ENCODE results near the gene MCAT. TPM values are rescaled to one million over a fixed set of nuclear protein-coding genes. Genes with fewer than 3 reads are reported as not detected.

MCAT gene
- total and polyA plus RNA-seq, 2 donors from 2014 or later, result 24.8 to 74.7 TPM

GRCh38 chr22:43152357-43153071, 9.3 kb upstream of the MCAT start:
- intact Hi-C loops (cut with DNase I), result no loop called here
- H3K4me1 ChIP-seq (ENCODE audit: control insufficient read depth in 2 of 3, insufficient read depth in 2 of 3, low read depth in 1 of 3, low read length in 3 of 3), result peaks cover 0 to 17% (median 5%) of the 10 kb centered on the region in 3 donors
- no peaks in the 10 kb centered on the region for H3K9me3 ChIP-seq (ENCODE audit: control insufficient read depth in 2 of 3, insufficient read depth in 1 of 3, low read length in 3 of 3)
- DNase-seq (peak in 3 of 5 donors; percentile 31 to 93 (median 57)), FAIRE-seq (no peak)
- no peaks in the 10 kb centered on the region for H3K36me3 ChIP-seq (ENCODE audit: control insufficient read depth in 2 of 3, insufficient read depth in 3 of 3, low read length in 3 of 3)
- TF ChIP-seq CTCF (IDR thresholded peaks at IDR 0.05; ENCODE audit: borderline replicate concordance, extremely low read depth, insufficient read depth), result no peak
- H3K4me3 ChIP-seq (ENCODE audit: low read length in 3 of 3), result peak overlapping the region; percentile 11 to 69 (median 66)
- peak overlapping the region; percentile 74 to 87 for H3K27ac ChIP-seq (ENCODE audit: low read depth in 2 of 2, low read length in 2 of 2)
- H3K27me3 ChIP-seq (ENCODE audit: control insufficient read depth, insufficient read depth, low read length), result no peaks in the 10 kb centered on the region
- H3K9ac ChIP-seq (ENCODE audit: low read length in 3 of 3), result peak overlapping the region in 2 of 3 donors; percentile 65 to 77

- H3K4me1 ChIP-seq (ENCODE audit: control insufficient read depth in 2 of 3, insufficient read depth in 2 of 3, low read depth in 1 of 3, low read length in 3 of 3), result peaks cover 0 to 17% (median 5%) of the 10 kb centered on the region in 3 donors
- H3K9ac ChIP-seq (ENCODE audit: low read length in 3 of 3), result peak overlapping the region in 2 of 3 donors; percentile 65 to 77
- no peaks in the 10 kb centered on the region for H3K9me3 ChIP-seq (ENCODE audit: control insufficient read depth in 2 of 3, insufficient read depth in 1 of 3, low read length in 3 of 3)
- H3K27me3 ChIP-seq (ENCODE audit: control insufficient read depth, insufficient read depth, low read length), result no peaks in the 10 kb centered on the region
- no peaks in the 10 kb centered on the region for H3K36me3 ChIP-seq (ENCODE audit: control insufficient read depth in 2 of 3, insufficient read depth in 3 of 3, low read length in 3 of 3)
- no peak for DNase-seq
- H3K4me3 ChIP-seq (ENCODE audit: low read length in 3 of 3), result peak overlapping the region; percentile 33 to 69 (median 66)
- intact Hi-C loops (cut with DNase I), result no loop called here
- peak overlapping the region; percentile 74 to 87 for H3K27ac ChIP-seq (ENCODE audit: low read depth in 2 of 2, low read length in 2 of 2)
- no peak for FAIRE-seq
- no peak for TF ChIP-seq CTCF (IDR thresholded peaks at IDR 0.05; ENCODE audit: borderline replicate concordance, extremely low read depth, insufficient read depth)
Observed at GRCh38 chr22:43152003-43152356, 8.8 kb upstream of the MCAT start.

GRCh38 chr22:43151251-43152002, 8.2 kb upstream of the MCAT start, which contains the start of gene TSPO:
TSS of gene TSPO (plus strand) at chr22:43151559. CDS start at chr22:43159239, 7,680 bp downstream.
- intact Hi-C loops (cut with DNase I), result no loop called here
- no peak for FAIRE-seq
- DNase-seq, result peak; percentile 36 to 95 (median 63)

More at GRCh38 chr22:43151251-43152002, 8.2 kb upstream of the MCAT start, which contains the start of gene TSPO:
- no peaks in the 10 kb centered on the region for H3K36me3 ChIP-seq (ENCODE audit: control insufficient read depth in 2 of 3, insufficient read depth in 3 of 3, low read length in 3 of 3)
- peak within 1 kb of the TSS in 2 of 3 donors; percentile 65 to 77 for H3K9ac ChIP-seq (ENCODE audit: low read length in 3 of 3)
- H3K4me3 ChIP-seq (ENCODE audit: low read length in 3 of 3), result peak within 1 kb of the TSS; percentile 56 to 69 (median 67)
- TF ChIP-seq CTCF (IDR thresholded peaks at IDR 0.05; ENCODE audit: borderline replicate concordance, extremely low read depth, insufficient read depth), result no peak
- no peaks in the 10 kb centered on the region for H3K27me3 ChIP-seq (ENCODE audit: control insufficient read depth, insufficient read depth, low read length)
- H3K27ac ChIP-seq (ENCODE audit: low read depth in 2 of 2, low read length in 2 of 2), result peak within 1 kb of the TSS; percentile 74 to 87
- peaks cover 0 to 17% (median 5%) of the 10 kb centered on the region in 3 donors for H3K4me1 ChIP-seq (ENCODE audit: control insufficient read depth in 2 of 3, insufficient read depth in 2 of 3, low read depth in 1 of 3, low read length in 3 of 3)
- no peaks in the 10 kb centered on the region for H3K9me3 ChIP-seq (ENCODE audit: control insufficient read depth in 2 of 3, insufficient read depth in 1 of 3, low read length in 3 of 3)
